ENCODE data around the gene ERG. TPM values are rescaled to one million over a fixed set of nuclear protein-coding genes. Genes with fewer than 3 reads are reported as not detected.

ERG gene
- total RNA-seq, 4 donors from 2014 or later: 7.8 to 44.1 (median 16.8) TPM

- no peak for TF ChIP-seq CTCF (IDR thresholded peaks at IDR 0.05; ENCODE audit: low read depth)
Measured at GRCh38 chr21:38396325-38396724, 102.0 kb downstream of the ERG start.

GRCh38 chr21:38395581-38395980 is 102.7 kb downstream of the ERG start:
- TF ChIP-seq CTCF (IDR thresholded peaks at IDR 0.05; ENCODE audit: low read depth): no peak

GRCh38 chr21:38392661-38393060 is 105.6 kb downstream of the ERG start:
- no peak for TF ChIP-seq CTCF (IDR thresholded peaks at IDR 0.05; ENCODE audit: low read depth)

GRCh38 chr21:38389896-38390295 is 108.4 kb downstream of the ERG start:
- no peak for TF ChIP-seq CTCF (IDR thresholded peaks at IDR 0.05; ENCODE audit: low read depth)

GRCh38 chr21:38389354-38389676 is 109.0 kb downstream of the ERG start:
- no peak for TF ChIP-seq CTCF (IDR thresholded peaks at IDR 0.05; ENCODE audit: low read depth)

- TF ChIP-seq CTCF (IDR thresholded peaks at IDR 0.05; ENCODE audit: low read depth): no peak
Measured at GRCh38 chr21:38388647-38389353, 109.5 kb downstream of the ERG start.

GRCh38 chr21:38388203-38388602 is 110.1 kb downstream of the ERG start:
- TF ChIP-seq CTCF (IDR thresholded peaks at IDR 0.05; ENCODE audit: low read depth): no peak

All from subcutaneous adipose tissue (tissue), 4 donors.